NCI-H2196 treated with DMSO at 0.1 percent for 48 hours (cell line): ENCODE data around the gene SCYGR1.
"Not testable (repeated sequence)": the region's sequence is repeated elsewhere in the genome, so short reads cannot be mapped to it uniquely, and the experiment has no call there.

ENCODE experiments used
- DNase-seq: peaks from one replicate; lab custom pipeline; 2025; ENCODE audit not compliant: unreplicated experiment; lab: John Stamatoyannopoulos, UW

SCYGR1 gene

DNA sequence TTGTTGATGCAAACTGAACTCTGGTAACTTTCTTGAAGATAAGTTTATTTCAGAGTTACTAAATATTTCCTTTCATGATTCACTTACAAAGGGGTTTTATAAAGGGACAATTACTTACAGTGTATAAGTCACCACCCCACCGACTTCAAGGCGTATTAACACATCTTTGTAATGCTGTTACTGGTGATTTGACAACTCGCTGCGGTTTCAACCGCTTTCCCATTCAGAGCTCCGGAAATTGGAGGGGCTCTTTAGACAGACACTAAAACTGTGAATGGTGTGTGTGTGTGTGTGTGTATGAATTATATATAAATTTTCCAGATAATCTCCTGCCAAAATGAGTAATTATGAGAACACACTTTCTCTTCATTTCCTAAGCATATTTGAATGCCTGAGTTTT lies 13.6 kb downstream of the SCYGR1 start:
- no peak for DNase-seq

GRCh38 chr2:227373389-227373788 lies 14.4 kb downstream of the SCYGR1 start:
- DNase-seq: no peak

DNA sequence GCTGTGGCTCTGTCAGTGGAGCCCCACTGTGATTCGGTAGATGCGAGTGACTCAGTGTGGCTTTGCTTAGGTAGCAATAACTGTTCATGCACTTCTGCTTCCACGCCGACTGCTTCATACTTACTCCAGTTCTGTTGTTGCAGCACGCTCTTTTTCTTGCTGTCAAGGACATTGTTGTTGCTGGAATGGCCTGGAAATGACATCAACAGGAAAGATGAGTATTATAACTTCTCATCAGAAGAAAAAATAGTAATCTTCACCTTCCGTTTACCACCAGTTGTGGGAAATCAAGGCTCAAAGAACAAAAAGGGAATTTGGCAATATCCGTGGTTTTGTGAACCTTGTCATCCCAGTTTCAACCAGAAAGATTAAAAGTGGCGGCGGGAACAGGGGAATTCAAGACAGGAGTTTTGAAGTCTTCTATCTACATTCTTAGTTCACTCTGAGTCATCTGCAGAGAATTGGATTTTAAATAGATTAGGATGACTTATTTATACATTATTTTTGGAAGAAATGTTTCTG lies 16.9 kb downstream of the SCYGR1 start:
- DNase-seq: no peak

GRCh38 chr2:227370092-227370491 lies 17.7 kb downstream of the SCYGR1 start:
- no peak for DNase-seq

GRCh38 chr2:227368574-227368973 lies 19.2 kb downstream of the SCYGR1 start:
- no peak for DNase-seq

DNA sequence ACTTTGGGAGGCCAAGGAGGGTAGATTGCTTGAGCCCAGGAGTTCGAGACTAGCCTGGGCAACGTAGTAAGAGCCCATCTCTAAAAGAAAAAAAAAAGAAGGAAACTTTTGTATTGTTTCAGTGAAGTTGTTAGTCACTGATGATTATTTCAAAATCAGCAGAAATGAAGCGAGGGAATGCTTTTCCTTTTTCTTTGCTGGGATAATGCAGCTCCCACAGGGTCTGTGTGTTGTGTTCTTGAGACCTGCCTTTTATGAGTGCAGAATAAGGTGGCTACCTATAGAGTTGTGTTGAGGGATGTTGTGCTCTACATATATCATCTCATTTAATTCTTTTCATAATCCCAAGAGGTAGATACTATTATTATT lies 20.3 kb downstream of the SCYGR1 start:
- DNase-seq: no peak

DNA sequence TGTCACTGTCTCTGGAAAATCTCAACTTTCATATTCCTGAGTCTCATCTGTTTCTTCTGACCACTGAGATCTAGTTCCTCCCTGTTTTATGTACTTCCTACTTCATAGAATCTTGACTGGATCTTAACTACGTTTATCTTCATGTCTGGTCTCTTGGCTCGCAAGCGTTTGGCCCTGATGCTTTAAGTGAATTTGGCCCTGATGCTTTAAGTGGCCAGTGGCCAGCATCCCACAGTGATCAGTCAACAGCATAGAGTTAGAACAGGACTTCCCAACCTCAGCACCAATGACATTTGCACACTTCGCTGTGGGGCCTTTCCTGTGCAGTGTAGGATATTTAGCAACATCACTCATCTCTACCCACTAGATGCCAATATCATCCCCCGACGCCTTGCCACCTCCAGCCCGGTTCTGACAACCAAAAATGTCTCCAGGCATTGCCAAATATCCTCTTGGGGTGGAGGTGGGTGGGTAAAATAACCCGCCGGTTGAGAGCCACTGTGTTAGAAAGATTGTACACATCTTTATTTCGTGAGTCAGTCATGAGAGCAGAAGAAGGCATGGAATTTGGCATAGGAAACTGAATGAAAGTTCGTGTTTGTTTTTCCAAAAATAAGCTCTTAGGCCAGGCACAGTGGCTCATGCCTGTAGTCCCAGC lies 20.9 kb downstream of the SCYGR1 start:
- no peak for DNase-seq

DNA sequence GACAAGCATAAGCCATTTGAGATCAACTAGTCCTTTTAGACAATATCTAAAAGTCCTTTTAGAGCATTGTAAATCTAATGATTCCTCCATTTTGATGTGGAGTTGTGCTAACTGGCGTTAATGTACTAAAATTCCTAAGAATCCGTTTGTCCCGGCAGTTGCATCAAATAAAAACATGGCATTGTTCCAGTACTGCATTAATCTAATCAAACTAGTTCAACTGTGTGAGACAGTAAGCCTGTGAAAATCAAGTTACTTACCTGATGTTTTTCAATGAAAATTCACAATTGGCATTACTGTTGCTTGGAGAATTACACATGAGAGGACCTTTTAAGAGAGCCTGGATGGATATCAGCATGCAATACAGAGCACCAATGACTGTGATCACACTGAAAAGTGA lies 21.9 kb downstream of the SCYGR1 start:
- no peak for DNase-seq

DNA sequence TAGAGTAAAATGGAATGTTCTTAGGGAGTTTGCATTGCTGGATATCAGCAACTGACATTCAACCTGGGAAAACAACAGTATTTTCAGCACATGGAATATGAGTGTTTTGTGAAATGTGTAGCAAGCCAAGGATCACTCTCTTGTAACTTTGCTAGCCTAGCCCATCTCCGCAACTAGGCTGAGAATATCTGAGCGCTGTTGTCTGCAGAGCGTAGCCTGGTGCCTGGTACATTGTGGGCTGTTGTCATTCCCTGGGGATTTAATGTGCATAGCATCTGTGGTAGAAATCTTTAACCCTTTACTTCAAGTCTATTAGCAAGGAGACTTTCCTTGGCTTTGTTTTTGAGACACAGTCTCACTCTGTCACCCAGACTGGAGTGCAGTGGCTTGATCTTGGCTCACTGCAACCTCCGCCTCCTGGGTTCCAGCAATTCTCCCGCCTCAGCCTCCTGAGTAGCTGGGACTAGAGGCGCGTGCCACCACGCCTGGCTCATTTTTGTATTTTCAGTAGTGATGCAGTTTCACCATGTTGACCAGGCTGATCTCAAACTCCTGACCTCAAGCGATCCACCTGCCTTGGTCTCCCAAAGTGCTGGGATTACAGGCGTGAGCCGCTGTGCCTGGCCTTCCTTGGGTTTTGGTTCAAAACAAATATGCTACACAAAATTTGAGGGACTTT lies 23.0 kb downstream of the SCYGR1 start:
- DNase-seq: not testable (repeated sequence)

- no peak for DNase-seq
These were observed 24.0 kb downstream of the SCYGR1 start for GRCh38 chr2:227363756-227364155.

DNA sequence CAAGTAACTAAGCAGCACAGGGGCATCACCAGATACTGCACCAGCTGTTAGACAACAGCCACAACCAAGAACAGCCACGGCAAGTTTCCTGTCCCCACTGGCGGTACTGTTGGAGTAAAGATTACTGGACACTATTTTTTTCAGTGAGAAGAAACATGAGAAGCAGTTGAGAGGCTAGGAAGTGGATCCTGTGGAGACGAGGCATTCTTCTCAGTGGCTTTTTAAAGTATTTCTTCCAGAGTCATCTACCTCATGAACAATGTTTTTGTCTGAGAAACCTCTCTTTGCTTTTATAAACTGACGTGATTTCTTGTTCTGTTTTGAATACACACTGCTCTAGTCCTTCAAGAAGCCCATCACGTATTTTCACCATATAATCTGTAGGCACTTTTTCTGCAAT lies 27.4 kb downstream of the SCYGR1 start:
- DNase-seq: no peak

DNA sequence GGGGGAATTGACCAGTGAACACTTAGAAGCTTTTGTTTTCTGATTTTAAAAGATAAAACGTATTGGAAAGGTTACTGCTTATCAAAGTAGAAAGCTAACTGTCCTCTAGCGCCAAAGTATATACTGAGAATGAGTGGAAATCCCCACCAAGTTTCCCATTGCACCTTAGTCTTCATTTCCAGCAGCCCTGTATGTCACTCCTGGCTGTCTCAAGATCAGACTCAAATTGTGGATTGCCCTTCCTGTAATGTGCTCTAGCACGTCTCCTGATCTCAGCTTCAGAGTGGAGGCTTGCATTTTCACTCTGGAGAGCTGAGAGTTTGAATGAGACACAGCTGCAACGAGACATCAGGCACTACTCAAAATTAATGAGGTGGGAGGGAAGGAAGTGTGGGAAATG lies 36.1 kb downstream of the SCYGR1 start:
- DNase-seq: no peak

- no peak for DNase-seq
These were observed 37.6 kb downstream of the SCYGR1 start for GRCh38 chr2:227349989-227350612.

DNA sequence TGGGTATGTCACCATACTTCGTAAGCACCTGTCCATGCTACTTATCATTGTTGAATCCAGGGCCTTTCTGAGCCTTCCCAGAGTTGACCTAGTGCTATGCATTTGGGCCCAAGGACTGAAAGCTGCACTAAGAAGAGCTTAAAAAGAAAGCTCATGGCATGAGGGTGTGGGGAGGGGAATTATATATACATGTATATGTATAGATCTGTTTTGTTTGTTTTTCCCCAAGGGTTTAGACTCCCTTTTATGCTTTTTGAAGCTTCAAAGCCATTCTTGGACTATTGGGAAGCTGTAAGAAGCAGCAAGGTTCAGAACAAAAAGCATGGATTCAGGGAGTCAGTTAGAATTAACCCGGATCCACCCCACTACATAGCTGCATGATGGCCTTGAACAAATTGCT lies 39.4 kb downstream of the SCYGR1 start:
- DNase-seq: no peak

DNA sequence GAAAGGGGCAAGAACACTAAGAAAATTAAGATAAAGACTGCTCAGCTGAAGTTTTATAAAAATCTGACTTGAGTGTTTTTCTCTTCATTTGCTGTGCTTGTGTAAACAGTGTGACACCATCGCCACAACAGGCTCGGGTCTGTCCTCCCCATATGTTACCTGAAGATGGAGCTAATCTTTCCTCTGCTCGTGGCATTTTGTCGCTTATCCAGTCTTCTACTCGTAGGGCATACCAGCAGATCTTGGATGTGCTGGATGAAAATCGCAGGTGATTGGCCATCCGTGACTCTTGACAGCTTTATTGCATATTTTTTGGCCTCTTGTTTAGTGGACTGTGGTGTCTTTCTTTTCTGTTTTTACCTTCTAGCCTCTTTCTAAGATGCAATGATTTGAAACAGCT lies 40.6 kb downstream of the SCYGR1 start:
- DNase-seq: no peak

GRCh38 chr2:227344231-227344630 lies 43.5 kb downstream of the SCYGR1 start:
- DNase-seq: no peak

GRCh38 chr2:227341553-227341952 lies 46.2 kb downstream of the SCYGR1 start:
- no peak for DNase-seq

DNA sequence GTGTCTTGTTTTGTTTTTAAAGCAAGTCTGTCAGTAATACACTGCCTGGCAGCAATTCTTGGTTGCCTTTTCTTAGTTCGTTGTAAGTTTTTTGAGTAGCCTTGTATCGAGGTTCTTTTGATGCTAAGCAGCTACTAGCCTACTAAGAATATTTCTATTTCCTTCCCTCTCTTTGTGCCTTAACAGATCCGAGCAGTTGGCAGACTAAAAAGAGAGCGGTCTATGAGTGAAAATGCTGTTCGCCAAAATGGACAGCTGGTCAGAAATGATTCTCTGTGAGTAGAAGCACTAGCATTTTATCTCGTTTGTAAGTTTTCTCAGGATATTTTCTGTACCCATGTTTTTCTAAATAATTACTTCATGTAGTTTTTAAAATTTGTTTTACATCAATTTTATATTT lies 47.6 kb downstream of the SCYGR1 start:
- DNase-seq: no peak

- no peak for DNase-seq
These were observed 48.6 kb downstream of the SCYGR1 start for GRCh38 chr2:227339098-227339599.
